HG03354 (cell line): ENCODE results near the gene GGT6.
"Not testable (repeated sequence)": the region's sequence is repeated elsewhere in the genome, so short reads cannot be mapped to it uniquely, and the experiment has no call there.

Experiments
- ATAC-seq: cut with Tn5 transposase; IDR thresholded peaks from one replicate; pipeline ENCODE4 v1.9.1; 2021; ENCODE audit warnings: mild to moderate bottlenecking; ENCODE audit not compliant: unreplicated experiment, poor library complexity, severe bottlenecking

The GGT6 gene

GRCh38 chr17:4560421-4560820 lies at the start of gene GGT6:
Gene GGT6, minus strand, starts transcription at chr17:4560577. Its CDS starts 56 bp downstream, at chr17:4560521.
- ATAC-seq, result no peak

- ATAC-seq, result no peak
Measured at GRCh38 chr17:4610162-4610561, 49.8 kb upstream of the GGT6 start.

DNA sequence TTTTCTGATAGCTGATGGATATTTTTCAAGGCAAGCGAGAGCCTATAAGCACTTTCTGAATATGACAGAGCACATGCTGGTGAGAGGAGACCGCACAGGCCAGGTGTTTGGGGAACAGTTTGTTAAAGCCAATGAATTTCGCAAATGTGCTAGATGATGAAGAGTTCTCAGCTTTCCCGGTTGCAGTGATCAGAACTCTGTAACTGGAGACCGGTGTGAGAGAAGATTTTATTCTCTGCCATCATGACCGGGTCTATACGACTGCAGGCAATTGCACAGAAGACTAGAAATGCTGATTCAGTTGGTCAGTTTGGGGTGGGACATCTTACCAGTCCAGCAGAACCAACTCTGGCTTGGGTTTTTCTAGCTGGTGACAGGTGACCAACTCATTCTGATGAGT lies 49.4 kb upstream of the GGT6 start:
- ATAC-seq, result no peak

DNA sequence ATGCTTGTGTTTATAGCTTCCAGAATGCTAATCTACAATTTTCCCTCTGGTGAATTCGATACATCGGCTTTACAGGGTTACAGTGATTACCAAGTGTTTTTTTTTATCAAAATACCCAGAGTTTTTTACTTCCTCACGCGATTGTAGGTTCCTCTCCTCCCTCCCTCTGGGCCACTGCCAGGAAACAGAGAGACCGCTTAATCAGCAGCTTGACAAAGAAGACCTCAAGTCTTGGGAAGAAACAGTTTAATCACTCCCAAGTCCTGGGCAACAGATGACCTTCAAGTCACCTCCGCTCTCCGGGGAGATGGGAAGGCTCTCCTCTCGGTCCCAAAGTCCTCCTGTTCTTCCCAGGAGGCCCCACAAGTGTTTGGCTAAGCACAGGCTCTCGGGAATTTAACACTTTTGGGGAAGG lies 47.4 kb upstream of the GGT6 start:
- no peak for ATAC-seq

- ATAC-seq, result no peak
Measured at GRCh38 chr17:4607261-4607741, 46.9 kb upstream of the GGT6 start.

DNA sequence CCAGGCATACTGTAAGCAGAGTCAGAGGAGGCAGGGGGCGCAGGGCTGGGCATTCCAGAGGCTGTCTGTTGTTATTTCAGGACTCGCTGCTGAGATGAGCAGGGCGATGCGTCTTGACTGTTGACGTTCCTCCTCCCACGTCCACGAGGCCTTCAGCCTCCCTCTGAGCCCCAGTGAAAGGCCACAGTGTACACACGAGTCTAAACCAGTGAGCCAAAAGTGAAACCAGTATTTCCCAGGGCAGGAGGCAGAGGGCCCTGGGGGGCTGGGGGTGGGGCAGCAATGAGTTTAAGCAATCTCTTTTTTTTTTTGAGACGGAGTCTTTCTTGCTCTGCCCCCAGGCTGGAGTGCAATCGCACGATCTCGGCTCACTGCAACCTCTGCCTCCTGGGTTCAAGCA lies 45.4 kb upstream of the GGT6 start:
- ATAC-seq, result no peak

DNA sequence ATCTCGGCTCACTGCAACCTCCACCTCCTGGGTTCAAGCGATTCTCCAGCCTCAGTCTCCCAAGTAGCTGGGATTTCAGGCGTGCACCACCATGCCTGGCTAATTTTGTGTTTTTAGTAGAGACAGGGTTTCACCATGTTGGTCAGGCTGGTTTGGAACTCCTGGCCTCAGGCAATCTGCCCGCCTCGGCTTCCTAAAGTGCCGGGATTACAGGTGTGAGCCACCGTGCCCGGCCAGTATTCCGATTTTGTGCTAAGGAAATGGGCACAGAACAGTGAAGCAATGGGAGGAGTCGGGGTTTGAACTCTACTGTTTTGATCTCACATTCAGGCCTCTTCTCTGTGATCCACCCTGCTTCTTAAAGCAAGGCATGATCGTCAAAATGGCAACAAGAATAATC lies 44.4 kb upstream of the GGT6 start:
- not testable (repeated sequence) for ATAC-seq

DNA sequence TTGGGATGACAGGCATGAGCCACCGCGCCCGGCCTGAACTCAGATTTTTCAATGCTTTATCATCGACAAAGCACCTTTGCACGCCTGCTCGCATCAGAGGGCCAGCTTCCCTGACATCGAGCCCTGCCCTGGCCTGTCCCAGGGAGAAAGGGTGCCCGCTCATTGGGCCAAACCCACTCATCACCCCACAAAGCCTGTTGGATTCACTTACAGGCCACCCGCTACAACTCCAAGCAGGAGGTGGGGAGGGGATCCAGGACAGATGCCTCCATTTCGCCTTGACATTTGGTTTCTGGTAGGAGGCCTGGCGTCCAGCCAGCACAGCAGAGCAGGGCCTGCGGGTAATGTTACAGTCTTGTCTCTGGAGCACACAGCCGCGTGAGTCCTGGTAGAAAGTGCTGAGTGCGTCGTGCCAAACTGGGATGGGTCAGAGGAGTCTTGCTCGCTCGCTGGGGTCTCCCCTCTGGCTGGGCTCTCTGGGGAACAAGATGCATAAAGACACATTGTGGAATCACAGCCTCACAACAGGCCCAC lies 43.8 kb upstream of the GGT6 start:
- ATAC-seq, result no peak

DNA sequence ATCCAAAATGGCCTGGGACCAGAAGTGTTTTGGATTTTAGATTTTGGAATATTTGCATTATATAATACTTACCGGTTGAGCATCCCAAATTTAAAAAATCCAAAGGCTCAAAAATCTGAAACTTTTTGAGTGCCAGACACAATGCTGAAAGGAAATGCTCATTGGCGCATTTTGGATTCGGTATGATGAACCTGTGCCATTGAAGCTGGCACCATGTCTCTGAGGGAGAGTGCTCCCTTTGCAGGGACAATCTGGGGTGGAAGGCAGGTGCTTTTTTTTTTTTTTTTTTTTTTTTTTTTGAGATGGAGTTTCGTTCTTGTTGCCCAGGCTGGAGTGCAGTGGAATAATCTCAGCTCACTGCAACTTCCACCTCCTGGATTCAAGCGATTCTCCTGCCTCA lies 41.7 kb upstream of the GGT6 start:
- no peak for ATAC-seq

DNA sequence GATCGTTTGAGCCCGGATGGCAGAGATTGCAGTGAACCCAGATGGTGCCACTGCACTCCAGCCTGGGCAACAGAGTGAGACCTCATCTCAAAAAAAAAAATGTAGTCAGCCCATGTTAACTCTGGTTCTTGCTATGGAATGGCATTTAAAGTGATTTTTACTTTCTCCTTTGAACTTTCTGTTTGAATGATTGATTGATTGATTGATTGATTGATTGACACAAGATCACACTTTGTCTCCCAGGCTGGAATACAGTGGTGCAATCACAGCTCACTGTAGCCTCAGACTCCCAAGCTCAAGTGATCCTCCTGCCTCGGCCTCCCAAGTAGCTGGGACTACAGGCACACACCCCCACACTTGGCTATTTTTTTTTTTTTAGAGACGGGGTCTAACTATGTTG lies 40.9 kb upstream of the GGT6 start:
- no peak for ATAC-seq

GRCh38 chr17:4600563-4600962 lies 40.2 kb upstream of the GGT6 start:
- no peak for ATAC-seq

GRCh38 chr17:4599505-4600281 lies 39.3 kb upstream of the GGT6 start:
- ATAC-seq, result no peak

DNA sequence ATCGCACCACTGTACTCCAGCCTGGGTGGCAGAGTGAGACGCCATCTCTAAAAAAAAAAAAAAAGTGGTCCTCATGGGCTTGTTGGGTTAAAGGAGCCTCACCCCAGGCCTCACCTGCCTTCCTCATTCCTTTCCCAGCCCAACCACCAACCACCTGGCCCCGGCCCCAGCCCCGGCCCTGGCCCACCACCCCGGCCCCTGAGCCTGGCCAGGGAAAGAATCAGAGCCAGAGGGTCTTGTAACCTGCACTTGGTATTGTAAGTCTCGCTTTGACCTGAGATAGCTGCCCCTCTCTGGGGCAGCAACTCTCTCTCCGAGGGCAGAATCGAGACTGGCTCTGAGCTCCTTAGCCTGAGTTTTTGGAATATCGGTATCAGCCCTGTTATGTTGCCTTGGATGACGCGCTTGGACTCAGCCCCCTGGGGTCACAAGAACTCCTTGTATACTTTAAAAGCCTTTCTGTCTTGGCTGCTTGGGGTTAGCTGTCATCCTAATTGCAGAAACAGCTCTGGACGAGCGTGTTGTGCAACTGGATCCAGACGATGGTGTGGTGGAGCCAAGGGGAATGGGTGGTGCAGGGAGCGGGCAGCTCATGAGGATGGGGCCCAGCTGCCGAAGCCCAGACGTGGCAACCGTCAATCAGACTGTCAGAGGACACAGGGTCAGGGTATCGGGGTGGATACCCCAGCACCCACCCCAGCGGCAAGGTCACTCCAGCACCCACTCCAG lies 38.6 kb upstream of the GGT6 start:
- ATAC-seq, result no peak

- no peak for ATAC-seq
Measured at GRCh38 chr17:4597975-4598374, 37.6 kb upstream of the GGT6 start.

DNA sequence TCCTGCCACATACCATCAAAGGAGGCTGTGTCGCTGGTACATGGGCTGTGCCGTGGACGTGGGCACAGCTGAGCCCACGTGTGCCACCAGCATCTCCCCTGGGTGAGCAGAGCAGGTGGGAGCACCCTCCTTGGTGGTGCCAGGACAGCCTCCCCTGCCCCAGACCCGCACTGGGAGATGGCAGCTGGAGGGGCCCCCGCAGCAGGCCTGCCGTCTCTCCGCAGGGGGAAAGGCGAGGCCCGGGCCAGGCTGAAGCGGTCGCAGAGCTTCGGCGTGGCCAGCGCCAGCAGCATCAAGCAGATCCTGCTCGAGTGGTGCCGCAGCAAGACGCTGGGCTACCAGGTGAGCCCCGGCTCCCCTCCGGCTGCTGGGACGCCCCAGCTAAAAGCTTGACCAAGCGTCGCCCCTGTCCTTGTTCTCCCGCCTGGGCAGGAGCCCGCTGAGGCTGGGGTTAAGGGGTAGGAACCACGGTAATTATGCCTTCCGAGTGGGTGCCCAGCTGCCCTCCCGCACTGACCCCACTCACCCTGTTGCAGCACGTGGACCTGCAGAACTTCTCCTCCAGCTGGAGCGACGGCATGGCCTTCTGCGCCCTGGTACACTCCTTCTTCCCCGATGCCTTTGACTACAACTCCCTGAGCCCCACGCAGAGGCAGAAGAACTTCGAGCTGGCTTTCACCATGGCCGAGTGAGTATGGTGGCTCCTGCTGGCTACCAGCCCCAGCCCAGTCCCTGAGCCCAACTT lies 36.4 kb upstream of the GGT6 start:
- no peak for ATAC-seq

DNA sequence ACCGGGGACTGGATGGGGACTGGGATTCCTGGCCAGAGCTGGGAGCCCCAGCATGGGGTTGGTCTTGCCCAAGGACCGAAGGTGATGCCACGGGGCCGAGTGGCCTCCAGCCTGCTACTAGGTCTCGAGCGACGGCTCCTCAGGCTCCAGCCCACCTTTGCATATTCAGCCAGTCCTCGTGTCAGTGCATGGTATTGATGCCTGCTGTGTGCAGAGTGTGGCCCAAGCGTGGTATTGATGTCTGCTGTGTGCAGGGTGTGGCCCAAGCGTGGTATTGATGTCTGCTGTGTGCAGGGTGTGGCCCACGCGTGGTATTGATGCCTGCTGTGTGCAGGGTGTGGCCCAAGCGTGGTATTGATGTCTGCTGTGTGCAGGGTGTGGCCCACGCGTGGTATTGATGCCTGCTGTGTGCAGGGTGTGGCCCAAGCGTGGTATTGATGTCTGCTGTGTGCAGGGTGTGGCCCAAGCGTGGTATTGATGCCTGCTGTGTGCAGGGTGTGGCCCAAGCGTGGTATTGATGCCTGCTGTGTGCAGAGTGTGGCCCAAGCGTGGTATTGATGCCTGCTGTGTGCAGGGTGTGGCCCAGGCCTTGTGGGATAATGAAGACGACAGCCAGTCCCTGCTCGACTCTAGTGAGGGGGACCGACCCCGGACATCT lies 35.4 kb upstream of the GGT6 start:
- not testable (repeated sequence) for ATAC-seq

DNA sequence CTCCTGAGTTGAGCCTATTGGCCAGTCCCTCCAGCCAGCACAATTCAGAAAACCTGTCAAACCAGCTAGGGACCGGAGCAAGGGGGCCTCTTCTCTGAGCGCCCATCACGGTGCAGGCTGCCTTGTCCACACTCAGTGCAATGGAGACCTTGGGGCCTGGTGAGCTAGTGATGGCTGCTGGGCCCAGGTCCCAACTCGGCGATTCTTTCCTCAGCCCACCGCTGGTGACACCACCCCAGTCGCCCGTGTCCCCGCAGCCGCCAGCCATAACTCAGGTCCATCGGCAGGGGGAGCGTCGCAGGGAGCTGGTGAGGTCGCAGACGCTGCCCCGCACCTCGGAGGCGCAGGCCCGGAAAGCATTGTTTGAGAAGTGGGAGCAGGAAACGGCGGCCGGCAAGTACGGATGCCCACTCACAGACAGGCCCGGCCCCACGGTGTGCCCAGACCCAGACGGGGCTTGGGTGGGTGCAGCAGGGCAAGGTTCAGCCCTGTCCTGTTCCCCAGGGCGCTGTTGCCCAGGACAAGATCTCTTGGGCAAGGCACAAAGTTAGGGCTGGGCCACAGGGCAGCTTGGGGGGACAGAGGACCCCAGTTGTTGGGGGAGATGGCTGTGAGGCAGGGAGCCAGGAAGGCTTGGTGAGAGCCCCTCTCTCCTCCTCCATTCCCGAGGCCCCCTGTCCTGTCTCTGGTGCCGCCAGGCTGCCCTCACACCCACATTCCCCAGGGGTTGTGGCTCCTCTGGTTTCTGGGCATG lies 34.7 kb upstream of the GGT6 start:
- no peak for ATAC-seq

DNA sequence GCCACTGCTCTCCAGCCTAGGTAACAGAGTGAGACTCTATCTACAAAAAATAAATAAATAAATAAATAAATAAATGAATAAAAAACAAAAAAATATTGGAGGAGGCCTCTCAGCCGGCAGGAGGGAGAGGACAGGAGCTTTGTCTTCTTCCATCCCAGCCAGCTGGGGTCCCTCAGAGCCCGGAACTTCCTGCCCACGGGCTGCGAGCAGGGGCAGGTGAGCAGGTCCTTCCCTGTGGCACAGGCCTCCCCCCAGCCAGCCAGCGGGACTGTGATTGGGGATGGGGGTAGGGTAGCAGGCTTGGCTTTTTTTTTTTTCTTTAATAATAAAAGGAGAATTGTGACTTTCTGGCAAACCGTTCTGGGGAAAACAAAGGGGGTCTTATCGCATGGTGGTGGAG lies 34.0 kb upstream of the GGT6 start:
- ATAC-seq, result no peak

DNA sequence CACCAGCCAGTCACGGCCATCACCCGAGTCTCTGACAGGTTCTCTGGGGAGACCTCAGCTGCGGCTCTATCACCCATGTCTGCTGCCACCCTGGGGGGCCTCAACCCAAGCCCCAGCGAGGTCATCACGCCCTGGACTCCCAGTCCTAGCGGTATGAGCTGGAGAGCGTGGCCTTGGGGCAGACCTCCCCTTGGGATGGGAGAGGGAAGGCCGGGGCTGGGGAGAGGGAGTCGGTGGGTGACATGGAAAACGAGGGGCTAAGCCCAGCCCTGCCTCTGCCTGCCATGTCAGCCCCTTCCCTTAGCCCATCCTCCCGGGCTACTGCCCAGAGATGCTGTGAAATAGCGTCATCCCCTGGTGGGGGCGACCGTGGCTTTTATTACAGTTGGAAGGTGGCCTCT lies 32.6 kb upstream of the GGT6 start:
- ATAC-seq, result no peak
